H9 (cell line): ENCODE measurements around the gene TDRD3. TPM values are rescaled to one million over a fixed set of nuclear protein-coding genes. Genes with fewer than 3 reads are reported as not detected.
A peak's percentile ranks its signal among the peaks of the same experiment; 100 is the strongest.

ENCODE experiments used
- DNase-seq: peaks from one replicate; pipeline ENCODE4 v3.0.0-alpha.2; 2017
- H2AFZ ChIP-seq: one replicate; pipeline ENCODE4 v1.6.1; 2013; ENCODE audit warnings: mild to moderate bottlenecking, low read length, control low read depth, moderate library complexity
- H2AK5ac ChIP-seq: 2 replicates; pipeline ENCODE4 v1.6.1; 2013; ENCODE audit warnings: low read length, control low read depth, mixed read lengths; ENCODE audit not compliant: insufficient read length
- H2BK120ac ChIP-seq: one replicate; pipeline ENCODE4 v1.6.1; 2013; ENCODE audit warnings: low read depth, mild to moderate bottlenecking, low read length, control low read depth, inconsistent platforms; ENCODE audit not compliant: poor library complexity, severe bottlenecking
- H2BK12ac ChIP-seq: 2 replicates; pipeline ENCODE4 v1.6.1; 2013; ENCODE audit warnings: low read length, control low read depth, mixed read lengths, low read depth; ENCODE audit not compliant: insufficient read length
- H2BK15ac ChIP-seq: 2 replicates; pipeline ENCODE4 v1.6.1; 2013; ENCODE audit warnings: low read depth, low read length, control low read depth
- H2BK20ac ChIP-seq: one replicate; pipeline ENCODE4 v1.6.1; 2013; ENCODE audit warnings: low read depth, mild to moderate bottlenecking, low read length, control low read depth, inconsistent platforms; ENCODE audit not compliant: poor library complexity, severe bottlenecking
- H2BK5ac ChIP-seq: 2 replicates; pipeline ENCODE4 v1.6.1; 2013; ENCODE audit warnings: low read length, control low read depth, mixed read lengths; ENCODE audit not compliant: insufficient read length
- H3K14ac ChIP-seq: 2 replicates; pipeline ENCODE4 v1.6.1; 2013; ENCODE audit warnings: low read length, control low read depth; ENCODE audit not compliant: insufficient read depth
- H3K18ac ChIP-seq: 2 replicates; pipeline ENCODE4 v1.6.1; 2013; ENCODE audit warnings: low read depth, mild to moderate bottlenecking, mixed read lengths, low read length, control low read depth; ENCODE audit not compliant: insufficient read length
- H3K23ac ChIP-seq: 2 replicates; pipeline ENCODE4 v1.6.1; 2013; ENCODE audit warnings: low read length, control low read depth, mixed read lengths, low read depth; ENCODE audit not compliant: insufficient read length
- H3K23me2 ChIP-seq: 2 replicates; pipeline ENCODE4 v1.6.1; 2013; ENCODE audit warnings: low read depth, mild to moderate bottlenecking, mixed read lengths, low read length, control low read depth; ENCODE audit not compliant: insufficient read length, poor library complexity, severe bottlenecking
- H3K27ac ChIP-seq: 2 replicates; pipeline ENCODE4 v1.5.1; 2013; ENCODE audit warnings: low read length, control low read depth, mixed read lengths, low read depth; ENCODE audit not compliant: insufficient read length
- H3K27me3 ChIP-seq: 2 replicates; pipeline ENCODE4 v1.6.1; 2013; ENCODE audit warnings: low read length, control low read depth, inconsistent platforms; ENCODE audit not compliant: insufficient read depth
- H3K4ac ChIP-seq: 2 replicates; pipeline ENCODE4 v1.6.1; 2013; ENCODE audit warnings: low read depth, mild to moderate bottlenecking, control low read depth, inconsistent platforms, low read length, moderate library complexity
- H3K4me1 ChIP-seq: 2 replicates; pipeline ENCODE4 v1.6.1; 2013; ENCODE audit warnings: low read length, control low read depth, inconsistent platforms; ENCODE audit not compliant: insufficient read depth
- H3K4me2 ChIP-seq: 2 replicates; pipeline ENCODE4 v1.6.1; 2013; ENCODE audit warnings: low read length, control low read depth, mixed read lengths; ENCODE audit not compliant: insufficient read length, insufficient read depth
- H3K56ac ChIP-seq: 2 replicates; pipeline ENCODE4 v1.6.1; 2013; ENCODE audit warnings: low read depth, mild to moderate bottlenecking, mixed read lengths, low read length, control low read depth; ENCODE audit not compliant: insufficient read length
- H3K79me1 ChIP-seq: 2 replicates; pipeline ENCODE4 v1.6.1; 2013; ENCODE audit warnings: low read depth, mild to moderate bottlenecking, moderate library complexity, low read length, control low read depth, inconsistent platforms; ENCODE audit not compliant: insufficient read depth, poor library complexity, severe bottlenecking
- H3K79me2 ChIP-seq: 2 replicates; pipeline ENCODE4 v1.6.1; 2013; ENCODE audit warnings: low read length, control low read depth, inconsistent platforms; ENCODE audit not compliant: insufficient read depth
- H3K9ac ChIP-seq: 2 replicates; pipeline ENCODE4 v1.6.1; 2013; ENCODE audit warnings: low read length, control low read depth, mixed read lengths; ENCODE audit not compliant: insufficient read length; ENCODE audit errors: extremely low read depth
- H3K9me3 ChIP-seq: one replicate; pipeline ENCODE4 v1.6.1; 2013; ENCODE audit warnings: low read depth, low read length, inconsistent platforms; ENCODE audit not compliant: control insufficient read depth
- H3T11ph ChIP-seq: one replicate; pipeline ENCODE4 v1.6.1; 2013; ENCODE audit warnings: mild to moderate bottlenecking, low read length, control low read depth, inconsistent platforms
- H4K20me1 ChIP-seq: one replicate; pipeline ENCODE4 v1.6.1; 2013; ENCODE audit not compliant: control insufficient read depth, insufficient read length, insufficient read depth
- H4K5ac ChIP-seq: 2 replicates; pipeline ENCODE4 v1.6.1; 2013; ENCODE audit warnings: low read depth, mild to moderate bottlenecking, mixed read lengths, low read length, control low read depth; ENCODE audit not compliant: insufficient read length
- H4K8ac ChIP-seq: replicated peaks from 2 replicates; pipeline ENCODE4 v1.6.1; 2013; ENCODE audit warnings: low read length, control low read depth, mixed read lengths, low read depth; ENCODE audit not compliant: insufficient read length
- H4K91ac ChIP-seq: 2 replicates; pipeline ENCODE4 v1.6.1; 2013; ENCODE audit warnings: low read depth, mild to moderate bottlenecking, moderate library complexity, mixed read lengths, low read length, control low read depth; ENCODE audit not compliant: insufficient read length
- H3K27ac Mint-ChIP-seq, 3 experiments: 2 replicates in 2 of 3; 3 replicates in 1 of 3; pipeline ENCODE4 v1.8.0; 2020 to 2021; ENCODE audit warnings: mixed read lengths in 3 of 3, mild to moderate bottlenecking in 1 of 3, moderate library complexity in 1 of 3
- H3K27me3 Mint-ChIP-seq: 2 replicates; pipeline ENCODE4 v1.8.0; 2021; ENCODE audit warnings: low read depth, mild to moderate bottlenecking, moderate library complexity, mixed read lengths
- H3K36me3 Mint-ChIP-seq, 3 experiments: 2 replicates in 2 of 3; 3 replicates in 1 of 3; pipeline ENCODE4 v1.8.0; 2020 to 2021; ENCODE audit warnings: low read depth in 3 of 3, mixed read lengths in 3 of 3; ENCODE audit not compliant: insufficient read depth in 1 of 3
- H3K4me1 Mint-ChIP-seq, 2 experiments: 2 replicates each; pipeline ENCODE4 v1.8.0; 2020; ENCODE audit warnings: mixed read lengths in 2 of 2
- H3K4me3 Mint-ChIP-seq, 2 experiments: 2 replicates in 1 of 2; 3 replicates in 1 of 2; pipeline ENCODE4 v1.8.0; 2020 to 2021; ENCODE audit warnings: mild to moderate bottlenecking in 2 of 2, mixed read lengths in 2 of 2, moderate library complexity in 1 of 2
- H3K9me3 Mint-ChIP-seq, 2 experiments: 2 replicates in 1 of 2; 3 replicates in 1 of 2; pipeline ENCODE4 v1.8.0; 2020; ENCODE audit warnings: mild to moderate bottlenecking in 2 of 2, mixed read lengths in 2 of 2, moderate library complexity in 1 of 2
- WGBS: extraction: QIAGEN DNeasy Blood & Tissue Kit; methylation state at CpG from one replicate; pipeline ENCODE4 v1.1.7; 2013; ENCODE audit warnings: missing lambda C conversion rate, low lambda C conversion rate, mixed read lengths; ENCODE audit not compliant: insufficient read length; ENCODE audit errors: extremely low coverage; 5-methylcytosine and 5-hydroxymethylcytosine counted together
- total RNA-seq: library from RNA; stranded (reverse); gene quantifications from 2 replicates; pipeline ENCODE4 v1.2.1, GENCODE V29; 2021
- TF ChIP-seq, protein P1 (sequence below): fragments of 200-600 bp; sonication (generic); conservative IDR thresholded peaks from 3 replicates; pipeline ENCODE4 v1.8.0; 2021; ENCODE audit warnings: antibody characterized with exemption, mild to moderate bottlenecking

Gene TDRD3
- total RNA-seq, 1 experiment from 2014 or later, result 16.1 TPM

DNA sequence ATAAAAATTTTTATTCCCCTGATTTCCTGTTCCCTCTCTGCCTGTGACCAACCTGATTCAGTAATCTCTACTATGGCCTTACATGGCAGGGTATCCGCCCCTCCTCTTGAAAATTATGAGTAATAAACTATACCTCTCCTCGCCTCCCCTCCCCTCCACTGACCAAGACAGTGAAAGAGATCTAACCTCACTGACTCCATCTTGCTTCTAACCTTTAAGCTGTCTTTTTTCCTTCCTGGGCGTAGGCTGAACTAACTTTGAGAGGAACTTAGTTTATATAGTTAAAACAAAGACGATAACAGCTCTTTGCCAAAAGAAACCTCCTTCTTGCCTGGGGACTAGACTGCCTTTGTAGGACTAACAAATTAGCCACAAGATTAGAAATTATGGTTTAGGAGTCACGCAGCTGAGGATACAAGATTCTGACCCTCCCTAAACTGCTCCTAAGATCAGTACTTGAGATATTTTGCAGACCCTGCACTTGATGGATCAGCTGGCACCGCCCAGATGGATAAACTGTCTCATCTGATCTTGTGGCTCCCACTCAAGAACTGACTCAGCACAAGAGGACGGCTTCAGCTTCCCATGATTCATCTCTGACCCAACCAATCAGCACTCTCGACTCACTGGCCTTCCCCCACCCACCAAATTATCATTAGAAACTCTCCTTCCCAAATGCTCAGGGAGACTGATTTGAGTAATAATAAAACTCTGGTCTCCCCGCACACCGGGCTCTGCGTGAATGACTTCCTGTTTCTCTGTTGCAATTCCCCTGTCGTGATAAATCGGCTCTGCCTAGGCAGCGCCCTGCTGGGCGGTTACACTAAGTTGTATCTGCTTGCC lies 187.1 kb downstream of the TDRD3 start:
- peak overlapping the region; percentile 58 for H2BK5ac ChIP-seq
- H2AFZ ChIP-seq, result no peak overlapping the region
- H3K4me1 ChIP-seq, result peaks cover 8% of the 10 kb centered on the region; the same call in 1 of the 2 replicates
- Mint-ChIP-seq H3K36me3 (peaks cover 10 to 12% (median 12%) of the 10 kb centered on the region in 3 experiments), H3K9me3 (peaks cover 10 to 13% of the 10 kb centered on the region in 2 experiments), H3K27me3 (no peaks in the 10 kb centered on the region), H3K27ac (peak overlapping the region; percentile 98 to 99 (median 98)), H3K4me1 (peaks cover 37 to 38% of the 10 kb centered on the region in 2 experiments), H3K4me3 (peak overlapping the region; percentile 45 to 68)
- no CpG with 5 or more reads among the region's 15 CpGs for WGBS
- TF ChIP-seq, protein P1, sequence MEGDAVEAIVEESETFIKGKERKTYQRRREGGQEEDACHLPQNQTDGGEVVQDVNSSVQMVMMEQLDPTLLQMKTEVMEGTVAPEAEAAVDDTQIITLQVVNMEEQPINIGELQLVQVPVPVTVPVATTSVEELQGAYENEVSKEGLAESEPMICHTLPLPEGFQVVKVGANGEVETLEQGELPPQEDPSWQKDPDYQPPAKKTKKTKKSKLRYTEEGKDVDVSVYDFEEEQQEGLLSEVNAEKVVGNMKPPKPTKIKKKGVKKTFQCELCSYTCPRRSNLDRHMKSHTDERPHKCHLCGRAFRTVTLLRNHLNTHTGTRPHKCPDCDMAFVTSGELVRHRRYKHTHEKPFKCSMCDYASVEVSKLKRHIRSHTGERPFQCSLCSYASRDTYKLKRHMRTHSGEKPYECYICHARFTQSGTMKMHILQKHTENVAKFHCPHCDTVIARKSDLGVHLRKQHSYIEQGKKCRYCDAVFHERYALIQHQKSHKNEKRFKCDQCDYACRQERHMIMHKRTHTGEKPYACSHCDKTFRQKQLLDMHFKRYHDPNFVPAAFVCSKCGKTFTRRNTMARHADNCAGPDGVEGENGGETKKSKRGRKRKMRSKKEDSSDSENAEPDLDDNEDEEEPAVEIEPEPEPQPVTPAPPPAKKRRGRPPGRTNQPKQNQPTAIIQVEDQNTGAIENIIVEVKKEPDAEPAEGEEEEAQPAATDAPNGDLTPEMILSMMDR, result no peak
- H3K23me2 ChIP-seq, result no peaks in the 10 kb centered on the region
- H2BK20ac ChIP-seq, result no peak overlapping the region
- peak; percentile 93 for DNase-seq
- peak overlapping the region; percentile 76 for H3K27ac ChIP-seq
- no peak overlapping the region for H2BK15ac ChIP-seq
- H3K9me3 ChIP-seq, result no peaks in the 10 kb centered on the region
- H2BK120ac ChIP-seq, result peak overlapping the region; percentile 73
- H3K23ac ChIP-seq, result no peak overlapping the region
- H4K5ac ChIP-seq, result peak overlapping the region; percentile 70
- H3K27me3 ChIP-seq, result no peaks in the 10 kb centered on the region
- H3K18ac ChIP-seq, result peak overlapping the region; percentile 28
- no peaks in the 10 kb centered on the region for H3K79me1 ChIP-seq
- no peak overlapping the region; the same call in 1 of the 2 replicates for H3K14ac ChIP-seq
- H2AK5ac ChIP-seq, result no peak overlapping the region
- no peak overlapping the region for H3K56ac ChIP-seq
- no peak overlapping the region for H2BK12ac ChIP-seq
- H3K4me2 ChIP-seq, result peak overlapping the region; percentile 4
- H3T11ph ChIP-seq, result no peak overlapping the region
- no peak overlapping the region for H4K91ac ChIP-seq
- no peak overlapping the region for H4K8ac ChIP-seq
- H3K79me2 ChIP-seq, result no peaks in the 10 kb centered on the region
- H3K9ac ChIP-seq, result peak overlapping the region; percentile 40
- no peak overlapping the region; the same call in 1 of the 2 replicates for H3K4ac ChIP-seq
- H4K20me1 ChIP-seq, result no peaks in the 10 kb centered on the region
